Smooth muscle cell of the brain vasculature (primary cell): Measurements from ENCODE around the gene TAS1R1.

Source experiments
- DNase-seq: peaks from one replicate; pipeline ENCODE4 v3.0.0-alpha.2; 2012; ENCODE audit warnings: low read depth, low spot score

Gene TAS1R1

DNA sequence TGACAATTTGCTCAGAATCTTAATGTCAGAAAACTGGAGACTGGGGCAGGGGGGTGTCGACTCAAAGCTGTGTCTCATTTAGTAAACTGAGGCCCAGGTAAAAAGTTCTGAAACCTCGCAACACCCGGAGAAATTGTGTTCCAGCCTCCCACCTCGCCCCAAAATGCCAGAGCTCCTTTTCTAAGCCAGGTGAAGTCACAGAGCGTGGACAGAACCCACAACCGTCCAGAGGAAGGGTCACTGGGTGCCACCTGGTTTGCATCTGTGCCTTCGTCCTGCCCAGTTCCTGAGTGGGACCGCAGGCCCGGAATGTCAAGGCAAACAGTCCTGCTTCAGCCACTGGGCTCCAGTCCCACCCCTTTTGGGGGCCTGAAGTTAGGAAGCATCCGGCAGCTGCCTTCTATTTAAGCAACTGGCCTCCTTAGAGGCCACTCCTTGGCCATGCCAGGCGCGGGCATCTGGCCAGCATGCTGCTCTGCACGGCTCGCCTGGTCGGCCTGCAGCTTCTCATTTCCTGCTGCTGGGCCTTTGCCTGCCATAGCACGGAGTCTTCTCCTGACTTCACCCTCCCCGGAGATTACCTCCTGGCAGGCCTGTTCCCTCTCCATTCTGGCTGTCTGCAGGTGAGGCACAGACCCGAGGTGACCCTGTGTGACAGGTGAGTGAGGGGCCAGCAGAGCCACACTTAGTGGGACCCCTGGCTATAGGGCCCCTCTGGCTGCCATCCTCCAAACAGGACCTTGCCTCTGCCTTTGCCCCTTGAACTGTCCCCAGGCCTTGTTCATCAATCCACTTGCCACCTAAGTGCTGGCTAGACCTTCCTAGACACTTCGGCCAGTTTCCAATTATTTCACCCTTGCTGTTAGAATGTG is at the start of gene TAS1R1:
Gene TAS1R1, plus strand, starts transcription at position 401 of the 872 bp plus-strand sequence. Its CDS starts 67 bp downstream, at position 468.
- no peak for DNase-seq

DNA sequence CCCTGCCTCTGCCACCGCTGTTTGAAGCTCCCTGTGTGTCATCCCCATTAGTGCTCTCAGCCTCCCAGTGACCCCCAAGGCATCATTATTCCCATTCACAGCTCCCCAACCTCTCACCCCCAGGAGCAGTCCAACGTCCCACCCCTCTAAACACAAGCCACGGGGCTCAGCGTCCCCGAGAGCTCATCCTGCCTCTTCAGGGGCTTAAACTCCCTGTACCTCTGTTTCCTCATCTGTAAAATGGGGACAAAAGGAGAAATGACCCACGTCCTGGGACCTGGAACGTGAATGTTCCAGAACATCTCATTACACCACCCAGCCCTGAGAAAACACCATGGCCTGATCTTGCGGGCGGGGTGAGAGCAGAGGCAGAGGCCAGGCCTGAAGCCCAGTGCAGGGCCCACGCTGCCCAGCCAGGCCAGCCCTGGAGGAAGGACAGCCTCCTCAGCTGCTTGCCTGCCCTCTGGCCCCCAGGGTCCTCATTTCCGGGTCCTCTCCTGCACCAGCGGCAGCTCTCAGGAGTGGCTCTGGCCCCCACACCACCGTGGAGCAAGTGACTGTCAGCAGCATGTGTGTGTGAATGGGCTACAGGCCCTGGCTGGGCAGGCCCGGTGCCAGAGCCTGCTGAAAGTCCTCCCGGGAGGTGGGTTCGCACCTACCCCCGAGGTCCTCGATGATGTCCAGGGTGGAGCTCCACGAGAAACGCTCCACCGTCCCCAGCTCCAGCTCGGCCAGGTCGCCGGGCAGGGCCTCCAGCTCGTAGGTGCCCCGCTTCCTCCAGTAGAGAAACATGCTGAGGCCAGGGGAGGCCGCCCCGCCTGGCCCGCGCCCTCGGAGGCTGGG is 49.5 kb upstream of the TAS1R1 start:
- DNase-seq, result no peak

DNA sequence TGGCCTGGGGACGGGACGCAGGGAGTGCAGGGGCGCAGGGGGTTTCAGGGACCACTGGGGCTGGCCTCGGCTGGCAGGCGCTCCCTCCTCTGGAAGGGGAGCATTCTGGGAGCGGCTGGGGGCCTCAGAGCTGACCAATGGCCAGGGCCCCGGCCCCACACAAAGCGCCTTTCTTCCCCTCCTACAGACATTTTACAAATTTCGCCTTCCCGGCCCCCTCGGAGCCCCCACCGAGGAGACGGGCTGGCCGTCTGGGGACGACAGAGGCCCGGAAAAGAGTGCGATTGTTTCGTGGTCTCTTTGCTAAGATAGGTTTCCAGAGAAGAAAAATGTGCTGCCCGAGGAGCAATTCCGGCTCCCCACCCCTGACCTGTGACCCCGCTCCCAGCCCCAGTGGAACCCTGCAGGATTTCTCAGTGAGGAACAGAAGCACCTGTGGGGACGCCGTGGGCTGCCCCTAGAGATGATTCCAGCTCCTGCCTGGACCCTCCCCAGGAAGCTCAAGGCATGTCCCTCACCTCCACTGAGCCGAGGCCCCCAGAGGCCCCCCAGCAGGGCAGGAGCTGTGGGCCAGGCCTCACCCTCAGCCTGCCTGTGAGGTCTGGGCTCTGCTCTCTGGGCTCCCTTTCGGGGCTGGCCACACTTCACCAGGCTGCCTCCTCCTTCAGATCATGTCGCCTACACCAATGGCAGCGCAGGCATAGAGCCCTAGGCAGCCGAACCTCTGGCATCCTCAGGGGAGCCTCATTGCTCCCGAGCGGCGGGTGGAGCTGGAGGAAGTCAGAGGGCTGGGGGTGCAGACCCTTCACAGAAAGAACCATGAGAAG is 48.7 kb upstream of the TAS1R1 start:
- DNase-seq, result no peak

- no peak for DNase-seq
These were observed 48.1 kb upstream of the TAS1R1 start for GRCh38 chr1:6507037-6507428.

DNA sequence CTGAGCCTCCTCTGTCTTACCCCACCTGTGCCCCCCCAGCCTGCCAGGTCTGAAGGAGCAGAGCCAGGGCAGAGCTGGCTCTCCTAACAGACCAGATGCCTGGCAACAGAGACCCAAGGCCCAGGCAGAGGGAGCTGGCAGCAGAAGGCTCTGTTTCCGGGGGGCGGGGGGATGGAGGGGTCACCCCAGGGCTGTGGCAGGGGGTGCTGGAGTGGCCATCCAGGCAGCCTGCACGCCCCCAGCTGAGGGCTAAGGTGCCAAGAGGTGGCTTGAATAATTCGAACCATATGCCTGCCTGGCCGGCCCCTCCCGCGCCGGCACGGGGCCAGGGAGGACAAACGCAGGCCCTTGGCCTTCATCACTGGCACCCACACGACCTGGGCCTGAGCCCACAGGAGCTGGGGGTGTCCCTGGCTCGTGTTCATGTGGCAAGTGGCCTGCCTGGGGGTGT is 47.6 kb upstream of the TAS1R1 start:
- DNase-seq, result no peak

DNA sequence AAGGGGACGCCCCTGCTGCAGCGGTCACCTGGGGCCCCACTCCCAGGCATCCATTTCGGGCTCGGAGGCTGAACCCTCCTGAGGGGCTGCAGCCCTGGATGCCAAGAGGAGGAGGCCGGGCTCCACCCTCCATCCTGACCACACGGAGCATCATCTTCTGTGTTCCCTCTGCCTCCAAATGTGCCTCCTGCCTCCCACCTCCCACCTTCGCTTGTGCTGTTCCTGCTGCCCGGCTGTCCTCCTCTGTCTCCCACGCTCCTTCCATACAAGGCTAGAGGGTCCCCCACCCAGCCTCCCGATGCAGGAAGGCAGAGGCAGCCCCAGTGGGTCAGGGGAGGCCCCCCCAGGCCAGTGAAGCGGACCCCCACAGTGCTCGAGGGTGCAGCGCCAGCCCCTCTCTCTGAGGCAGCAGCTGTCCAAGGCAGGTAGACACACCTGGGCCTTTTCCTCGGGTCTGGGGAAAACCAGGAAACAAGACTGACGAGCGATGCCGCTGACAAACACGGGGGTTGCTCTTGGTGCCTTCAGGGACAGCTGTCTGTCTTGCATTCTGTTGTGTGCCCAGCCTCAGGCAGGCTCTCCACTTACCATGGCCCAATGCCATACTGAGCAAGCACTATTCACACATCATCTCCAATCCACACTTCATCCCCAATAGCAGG is 46.8 kb upstream of the TAS1R1 start:
- DNase-seq, result no peak

DNA sequence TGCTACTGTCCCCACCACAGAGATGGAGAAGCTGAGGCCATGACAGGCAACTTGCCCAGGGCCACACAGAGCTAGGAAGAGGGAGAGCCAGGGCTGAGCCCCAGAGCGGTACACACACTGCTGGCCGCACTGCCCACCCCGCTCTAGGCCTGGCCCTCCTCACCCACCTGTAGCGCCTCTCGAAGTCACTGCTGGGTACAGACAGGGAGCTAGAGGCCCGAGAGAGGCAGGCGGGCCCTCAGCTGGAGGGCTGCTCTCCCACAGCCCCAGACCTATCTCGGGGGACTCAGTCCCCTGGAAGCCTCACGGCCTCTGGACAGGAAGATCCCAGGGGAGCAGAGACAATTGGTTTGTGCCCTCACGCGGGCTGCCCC is 46.3 kb upstream of the TAS1R1 start:
- no peak for DNase-seq

- no peak for DNase-seq
These were observed 45.7 kb upstream of the TAS1R1 start for GRCh38 chr1:6509220-6509918.

DNA sequence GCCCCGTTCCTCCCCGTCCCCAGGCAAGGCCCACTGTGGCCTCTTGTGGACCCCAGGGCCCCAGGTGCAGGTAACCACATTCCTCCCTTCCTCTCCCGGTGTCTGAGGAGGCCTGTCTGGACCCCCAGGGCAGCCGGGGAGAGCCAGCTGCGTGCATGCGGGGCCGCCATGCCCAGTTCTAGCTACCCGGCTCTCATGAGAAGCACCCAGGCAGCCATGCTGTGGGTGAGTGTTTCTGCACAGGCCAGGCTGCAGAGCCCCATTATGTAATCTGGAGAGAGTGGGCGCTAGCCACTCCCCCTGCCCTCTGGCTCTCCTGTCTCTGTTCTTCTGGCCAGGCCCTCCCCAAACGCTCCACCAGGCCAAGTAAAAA is 45.2 kb upstream of the TAS1R1 start:
- DNase-seq, result no peak

- DNase-seq, result no peak
These were observed 44.6 kb upstream of the TAS1R1 start for GRCh38 chr1:6510493-6510892.

- DNase-seq, result no peak
These were observed 44.1 kb upstream of the TAS1R1 start for GRCh38 chr1:6511056-6511455.

GRCh38 chr1:6511561-6512244 is 43.4 kb upstream of the TAS1R1 start:
- no peak for DNase-seq

GRCh38 chr1:6512245-6512907 is 42.7 kb upstream of the TAS1R1 start:
- DNase-seq, result no peak

DNA sequence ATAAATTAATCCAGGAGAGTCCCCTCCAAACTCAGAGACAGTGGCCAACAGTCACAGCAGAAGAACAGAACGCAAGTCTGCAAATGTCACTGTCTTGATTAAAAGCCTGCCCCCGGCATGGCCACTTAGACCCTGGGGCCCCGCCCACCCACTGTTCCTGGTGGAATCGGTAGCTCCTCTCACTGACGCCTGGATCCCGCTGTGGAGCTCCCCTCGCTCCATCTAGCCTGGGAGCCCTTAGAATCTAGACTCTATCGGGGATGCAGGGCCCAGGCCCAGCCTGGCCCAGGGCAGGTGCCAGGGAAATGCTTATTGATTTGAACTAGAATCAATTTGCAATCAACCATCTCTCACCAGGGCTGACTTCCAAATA is 42.2 kb upstream of the TAS1R1 start:
- DNase-seq, result no peak

DNA sequence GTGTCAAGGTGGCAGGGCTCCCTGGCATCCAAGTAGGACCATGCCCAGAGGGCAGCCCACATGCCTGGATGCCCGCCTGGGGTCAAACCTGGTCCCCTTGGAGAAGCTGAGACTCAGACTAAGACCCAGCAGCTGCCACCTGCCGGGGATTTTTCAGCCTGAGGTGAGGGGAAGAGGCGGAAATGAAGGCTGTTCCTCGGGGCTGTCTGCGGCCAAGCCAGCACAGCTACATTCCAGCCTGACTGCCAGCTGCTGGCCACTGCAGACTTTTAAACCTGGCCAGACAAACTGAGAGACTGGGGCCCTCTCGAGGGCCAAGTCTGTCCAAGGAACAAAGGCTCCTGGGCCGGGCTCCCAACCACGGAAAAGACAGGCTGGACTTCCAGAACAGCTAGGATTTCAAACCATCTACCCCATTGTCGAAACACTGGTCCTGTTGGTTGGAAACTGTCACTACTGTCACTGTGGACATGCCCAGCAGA is 41.7 kb upstream of the TAS1R1 start:
- no peak for DNase-seq

GRCh38 chr1:6515771-6516170 is 39.3 kb upstream of the TAS1R1 start:
- no peak for DNase-seq

DNA sequence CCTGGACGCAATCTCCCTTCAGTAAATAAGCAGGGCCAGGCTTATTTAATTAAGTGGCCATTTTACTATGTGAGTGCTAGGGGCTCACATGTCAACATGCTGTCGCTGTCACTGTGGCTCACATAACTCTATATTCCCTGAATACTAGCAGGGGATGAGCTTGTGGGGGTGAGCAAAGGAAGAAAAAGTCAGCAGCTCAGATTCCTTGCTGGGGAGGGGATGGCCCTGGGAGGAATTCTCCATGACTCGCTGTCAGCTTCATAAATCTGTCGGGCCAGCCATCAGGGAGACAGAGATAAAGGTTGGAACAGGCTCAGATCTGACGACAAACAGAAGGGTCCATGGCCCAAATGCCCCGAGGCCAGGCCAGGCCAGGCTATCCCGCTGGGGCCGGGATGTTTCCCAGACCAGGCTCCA is 37.7 kb upstream of the TAS1R1 start:
- no peak for DNase-seq

- DNase-seq, result no peak
These were observed 35.6 kb upstream of the TAS1R1 start for GRCh38 chr1:6519491-6519934.

DNA sequence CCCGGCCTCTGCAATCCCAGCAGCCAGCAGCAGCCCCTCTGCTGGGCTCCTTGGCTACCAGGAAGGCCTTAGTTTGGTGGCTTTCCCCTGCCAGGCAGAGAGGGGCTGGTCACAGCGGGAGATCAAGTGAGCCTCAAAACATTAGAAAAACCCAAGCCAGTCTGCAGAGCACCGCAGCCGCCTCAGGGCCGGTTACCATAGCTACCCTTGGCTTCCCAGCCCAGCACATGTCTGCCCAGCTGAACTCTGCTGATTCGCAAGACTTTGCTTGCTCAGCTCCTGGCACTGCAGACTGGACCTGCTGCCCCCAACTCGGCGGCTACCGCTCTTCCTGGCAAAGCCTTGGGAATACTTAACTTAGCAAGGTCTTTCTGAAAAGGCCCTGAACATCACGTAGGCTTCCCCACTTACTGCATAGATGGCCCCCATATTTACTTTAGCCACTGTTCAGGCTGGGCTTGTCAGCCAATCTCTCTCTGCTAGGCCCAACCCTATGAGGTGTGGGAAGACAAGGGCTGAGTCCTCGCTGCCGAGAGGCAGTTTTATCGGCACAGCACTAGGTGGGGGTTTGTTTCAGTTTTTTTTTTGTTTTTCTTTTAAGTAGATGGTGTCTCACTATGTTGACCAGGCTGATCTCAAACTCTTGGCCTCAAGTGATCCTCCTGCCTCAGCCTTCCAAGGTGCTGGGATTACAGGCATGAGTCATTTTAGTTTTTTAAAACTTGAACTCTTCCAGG is 35.0 kb upstream of the TAS1R1 start:
- peak; percentile 43 for DNase-seq
